H1 (cell line): Measurements from ENCODE around the gene ZRANB2. TPM values are rescaled to one million over a fixed set of nuclear protein-coding genes. Genes with fewer than 3 reads are reported as not detected.

Experiments
- CTCF ChIA-PET: fragments of 300-600 bp; sonication (Branson Sonifier 250); formaldehyde crosslinking; loops from one replicate; lab custom pipeline; 2021; ENCODE audit not compliant: partially characterized antibody; lab: Charles Lee
- POLR2A ChIA-PET: fragments of 300-600 bp; sonication (Branson Sonifier 250); formaldehyde crosslinking; loops from one replicate; lab custom pipeline; 2021; ENCODE audit warnings: inconsistent platforms; ENCODE audit not compliant: partially characterized antibody; lab: Charles Lee
- DNase-seq, 2 experiments: peaks; one replicate each; pipeline versions ENCODE4 v3.0.0 to v3.0.0-alpha.2; 2010 to 2022; ENCODE audit warnings: low spot score in 2 of 2, low read depth in 1 of 2, mixed read lengths in 1 of 2
- FAIRE-seq: peaks from 2 replicates; lab custom pipeline; 2011; peaks lifted over from hg19 to GRCh38; lab: Jason Lieb, UNC
- H2AFZ ChIP-seq: 2 replicates; pipeline ENCODE4 v1.8.1; 2012; ENCODE audit warnings: low read length, inconsistent platforms
- H2AK5ac ChIP-seq: 2 replicates; pipeline ENCODE4 v1.6.1; 2013; ENCODE audit warnings: low read depth, low read length
- H2BK120ac ChIP-seq: replicated peaks from 2 replicates; pipeline ENCODE3; 2013; ENCODE audit warnings: low read depth, low read length, inconsistent platforms
- H2BK12ac ChIP-seq: 2 replicates; pipeline ENCODE4 v1.6.1; 2013; ENCODE audit warnings: low read depth, low read length
- H2BK15ac ChIP-seq: 2 replicates; pipeline ENCODE4 v1.6.1; 2013; ENCODE audit warnings: low read length
- H2BK20ac ChIP-seq: 2 replicates; pipeline ENCODE4 v1.6.1; 2013; ENCODE audit warnings: low read length
- H2BK5ac ChIP-seq: 2 replicates; pipeline ENCODE4 v1.6.1; 2013; ENCODE audit warnings: low read depth, low read length
- H3K14ac ChIP-seq: 2 replicates; pipeline ENCODE4 v1.6.1; 2013; ENCODE audit warnings: inconsistent platforms; ENCODE audit not compliant: insufficient read length
- H3K18ac ChIP-seq: 2 replicates; pipeline ENCODE4 v1.6.1; 2013; ENCODE audit warnings: low read length; ENCODE audit errors: extremely low read depth
- H3K23ac ChIP-seq: 2 replicates; pipeline ENCODE4 v1.6.1; 2013; ENCODE audit warnings: inconsistent platforms; ENCODE audit not compliant: insufficient read length
- H3K23me2 ChIP-seq: 2 replicates; pipeline ENCODE4 v1.6.1; 2013; ENCODE audit warnings: low read depth, low read length
- H3K27ac ChIP-seq: 2 replicates; pipeline ENCODE4 v1.6.1; 2011; ENCODE audit warnings: low read depth, low read length, inconsistent platforms
- H3K27me3 ChIP-seq, 4 experiments: replicated peaks in 1 of 4; 1 replicate in 1 of 4; 2 replicates in 3 of 4; pipeline versions ENCODE4 v1.6.1 to v1.8.1; 2011 to 2013; ENCODE audit warnings: low read length in 3 of 4, mild to moderate bottlenecking in 3 of 4, inconsistent platforms in 2 of 4, mixed read lengths in 2 of 4, moderate library complexity in 1 of 4; ENCODE audit not compliant: control insufficient read depth in 3 of 4, insufficient read depth in 3 of 4; ENCODE audit errors: extremely low read depth in 1 of 4
- H3K36me3 ChIP-seq, 4 experiments: 2 replicates each; pipeline versions ENCODE4 v1.6.1 to v1.8.1; 2011 to 2013; ENCODE audit warnings: mild to moderate bottlenecking in 4 of 4, low read length in 3 of 4, moderate library complexity in 2 of 4, control low read depth in 1 of 4, inconsistent platforms in 1 of 4; ENCODE audit not compliant: insufficient read depth in 4 of 4, control insufficient read depth in 2 of 4
- H3K4ac ChIP-seq: replicated peaks from 2 replicates; pipeline ENCODE3; 2013; ENCODE audit warnings: low read length, low read depth, mixed read lengths, inconsistent platforms; ENCODE audit not compliant: insufficient read length
- H3K4me1 ChIP-seq, 4 experiments: replicated peaks in 1 of 4; 1 replicate in 1 of 4; 2 replicates in 3 of 4; pipeline versions ENCODE4 v1.6.1 to v1.8.1; 2011 to 2013; ENCODE audit warnings: low read length in 3 of 4, inconsistent platforms in 2 of 4, mixed read lengths in 1 of 4; ENCODE audit not compliant: insufficient read depth in 4 of 4, control insufficient read depth in 3 of 4
- H3K4me2 ChIP-seq, 2 experiments: 2 replicates each; pipeline versions ENCODE4 v1.6.1 to v1.8.1; 2011 to 2013; ENCODE audit warnings: low read depth in 2 of 2, low read length in 2 of 2, control low read depth in 1 of 2, inconsistent platforms in 1 of 2, mild to moderate bottlenecking in 1 of 2; ENCODE audit not compliant: insufficient read depth in 1 of 2
- H3K4me3 ChIP-seq, 4 experiments: fragments of 200-600, 300-600 bp in 1 of 4; sonication (generic), shearing (Covaris generic), sonication (Bioruptor Twin) in 1 of 4; 2 replicates each; pipeline versions ENCODE4 v1.5.1 to v1.8.1; 2011 to 2016; ENCODE audit warnings: low read length in 4 of 4, low read depth in 3 of 4, control low read depth in 2 of 4, inconsistent platforms in 2 of 4, mild to moderate bottlenecking in 2 of 4, mixed read lengths in 1 of 4, moderate library complexity in 1 of 4; ENCODE audit not compliant: insufficient read depth in 2 of 4; ENCODE audit errors: extremely low read depth in 1 of 4
- H3K56ac ChIP-seq: replicated peaks from 2 replicates; pipeline ENCODE3; 2013; ENCODE audit warnings: low read depth, mild to moderate bottlenecking, mixed read lengths, low read length, inconsistent platforms; ENCODE audit not compliant: insufficient read length
- H3K79me1 ChIP-seq: 2 replicates; pipeline ENCODE4 v1.6.1; 2013; ENCODE audit warnings: low read depth, low read length, control low read depth
- H3K79me2 ChIP-seq, 2 experiments: 2 replicates each; pipeline versions ENCODE4 v1.6.1 to v1.8.1; 2012 to 2013; ENCODE audit warnings: low read length in 2 of 2, mild to moderate bottlenecking in 2 of 2, inconsistent platforms in 1 of 2; ENCODE audit not compliant: insufficient read depth in 2 of 2, control insufficient read depth in 1 of 2
- H3K9ac ChIP-seq, 4 experiments: replicated peaks in 1 of 4; 1 replicate in 1 of 4; 2 replicates in 3 of 4; pipeline versions ENCODE4 v1.6.1 to v1.8.1; 2011 to 2013; ENCODE audit warnings: low read depth in 3 of 4, low read length in 3 of 4, control low read depth in 2 of 4, mild to moderate bottlenecking in 2 of 4, moderate library complexity in 2 of 4, inconsistent platforms in 1 of 4; ENCODE audit errors: extremely low read depth in 1 of 4
- H3K9me3 ChIP-seq, 2 experiments: 2 replicates each; pipeline versions ENCODE4 v1.6.1 to v1.8.1; 2012 to 2013; ENCODE audit warnings: mild to moderate bottlenecking in 2 of 2, moderate library complexity in 2 of 2, control low read depth in 1 of 2, inconsistent platforms in 1 of 2, low read depth in 1 of 2, low read length in 1 of 2, mixed read lengths in 1 of 2; ENCODE audit not compliant: insufficient read depth in 2 of 2
- H4K20me1 ChIP-seq, 2 experiments: replicated peaks in 1 of 2; 2 replicates each; pipeline versions ENCODE3 to v1.8.1; 2011 to 2013; ENCODE audit warnings: inconsistent platforms in 2 of 2, low read length in 2 of 2, mild to moderate bottlenecking in 1 of 2; ENCODE audit not compliant: insufficient read depth in 2 of 2, control insufficient read depth in 1 of 2
- H4K5ac ChIP-seq: 2 replicates; pipeline ENCODE4 v1.6.1; 2013; ENCODE audit warnings: low read length, low read depth, mixed read lengths, inconsistent platforms; ENCODE audit not compliant: insufficient read length
- H4K8ac ChIP-seq: 2 replicates; pipeline ENCODE4 v1.8.0; 2013; ENCODE audit warnings: mild to moderate bottlenecking, moderate library complexity, low read length, inconsistent platforms; ENCODE audit not compliant: insufficient read depth; ENCODE audit errors: extremely low read depth
- H4K91ac ChIP-seq: replicated peaks from 2 replicates; pipeline ENCODE3; 2013; ENCODE audit warnings: low read length, mixed read lengths, inconsistent platforms; ENCODE audit not compliant: insufficient read length
- JUN ChIP-seq: IDR thresholded peaks from 2 replicates; pipeline ENCODE4 v1.6.1; 2011; ENCODE audit warnings: low read depth, mild to moderate bottlenecking, improper control_type of control experiment, low read length
- MAFK ChIP-seq: IDR thresholded peaks from 2 replicates; pipeline ENCODE4 v1.6.1; 2012; ENCODE audit warnings: low read depth, mild to moderate bottlenecking, improper control_type of control experiment, low read length
- RNF2 ChIP-seq: fragments of 200-900, 300-1000 bp; sonication (generic); IDR thresholded peaks from 2 replicates; pipeline ENCODE4 v1.7.1; 2016; ENCODE audit warnings: borderline replicate concordance, low read depth, mild to moderate bottlenecking, antibody characterized with exemption, low read length; ENCODE audit not compliant: poor library complexity, severe bottlenecking; ENCODE audit errors: missing control alignments
- WGBS, 2 experiments: shearing (Covaris generic) in 1 of 2; methylation state at CpG; one replicate each; pipeline versions ENCODE4 v1.1.6 to v1.1.7; 2013 to 2015; ENCODE audit warnings: low lambda C conversion rate in 2 of 2, mixed read lengths in 2 of 2, inconsistent platforms in 1 of 2, low coverage in 1 of 2, missing lambda C conversion rate in 1 of 2; ENCODE audit not compliant: insufficient replicate concordance in 2 of 2, insufficient coverage in 1 of 2, insufficient read length in 1 of 2; ENCODE audit errors: extremely low coverage in 1 of 2, missing lambda C conversion rate in 1 of 2; 5-methylcytosine and 5-hydroxymethylcytosine counted together
- polyA plus RNA-seq, 7 experiments: library from polyadenylated mRNA; depleted of rRNA in 3 of 7; stranded (reverse) in 5 of 7; unstranded in 2 of 7; fragments of >200 nt in 5 of 7; fragments of 200-250 nt in 2 of 7; gene quantifications; 1 replicate in 5 of 7; 2 replicates in 1 of 7; 4 replicates in 1 of 7; pipeline versions ENCODE4 v1.2.1 to v1.2.3, GENCODE V29; 2011 to 2013; ENCODE audit warnings: missing spikeins in 2 of 7, mixed read lengths in 2 of 7
- total RNA-seq: library from RNA; stranded (reverse); fragmentation: NEBNext Ultra II Directional; extraction: Animal tissue kit (Norgen Biotek cat#: 25700); gene quantifications from 2 replicates; pipeline ENCODE4 v1.2.1, GENCODE V29; 2021
- TF ChIP-seq, protein P1 (sequence below), 3 experiments: IDR thresholded peaks; 1 replicate in 2 of 3; 2 replicates in 1 of 3; pipeline versions ENCODE4 v1.5.1 to v1.6.1; 2011; ENCODE audit warnings: low read length in 3 of 3, mild to moderate bottlenecking in 3 of 3, inconsistent platforms in 2 of 3, low read depth in 1 of 3, moderate library complexity in 1 of 3; ENCODE audit not compliant: insufficient read depth in 1 of 3; ENCODE audit errors: control extremely low read depth in 1 of 3

Gene ZRANB2
- total and polyA plus RNA-seq, 2 of the 8 experiments (the other 6 are each of a cell fraction or from before 2014, with no cell fraction given): 35.8 to 103 TPM

DNA sequence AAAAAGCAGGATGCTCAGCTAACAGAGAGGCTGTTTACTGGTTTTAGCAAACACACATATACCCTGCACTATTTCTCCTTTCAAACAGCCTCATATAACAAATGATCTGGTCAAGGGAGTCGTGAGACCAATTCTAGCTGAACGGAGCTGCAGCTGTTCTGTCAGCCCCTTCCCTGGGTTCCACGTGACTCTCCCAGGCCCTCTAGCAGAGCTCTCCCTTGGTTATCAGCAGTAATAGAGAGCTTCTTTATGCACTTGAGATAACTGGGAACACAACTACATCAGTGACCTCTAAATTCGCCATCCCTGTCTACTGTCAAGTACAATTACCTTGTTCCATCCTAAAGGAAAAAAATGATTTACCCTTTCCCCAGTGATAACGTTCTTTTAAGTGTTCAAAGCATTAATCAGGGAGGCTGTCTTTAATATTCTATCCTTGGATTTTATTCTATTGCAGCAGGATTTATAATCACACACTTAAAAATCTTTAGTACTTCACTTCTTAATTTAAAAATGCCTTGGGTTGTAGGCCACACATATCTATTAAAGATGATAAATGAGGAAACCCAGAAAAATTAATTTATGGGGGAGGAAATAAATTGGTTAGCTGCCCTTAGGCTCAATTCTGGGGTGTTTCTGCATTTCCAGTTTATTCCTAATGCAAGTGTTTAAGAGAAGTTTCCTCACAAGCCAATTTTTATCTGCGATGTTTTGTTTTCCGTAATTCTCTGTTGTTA is 61.4 kb downstream of the ZRANB2 start:
- H2BK15ac ChIP-seq: no peak overlapping the region
- H4K5ac ChIP-seq: no peak overlapping the region
- H3K79me1 ChIP-seq: no peaks in the 10 kb centered on the region
- POLR2A ChIA-PET: no interaction called here
- WGBS, 2 experiments: 80% methylated on average over 7 of the region's 7 CpGs; no CpG with 5 or more reads in 1 of the 2 experiments
- CTCF ChIA-PET: interaction anchor here (0.9 to 1.4 kb wide), 2 partner anchors 30 to 55 kb away, joined by 3 to 4 read pairs; no protein-coding TSS in a partner anchor
- H3K23ac ChIP-seq: no peak overlapping the region
- no peak overlapping the region for H2BK20ac ChIP-seq
- no peak overlapping the region for H3K4ac ChIP-seq
- H4K20me1 ChIP-seq: no peaks in the 10 kb centered on the region
- no peak overlapping the region for H3K9ac ChIP-seq
- DNase-seq (no peak), FAIRE-seq (no peak)
- H3K56ac ChIP-seq: no peak overlapping the region
- no peak overlapping the region for H3K27ac ChIP-seq
- no peak overlapping the region for H2BK12ac ChIP-seq
- H3K4me1 ChIP-seq: no peaks in the 10 kb centered on the region
- no peaks in the 10 kb centered on the region; the same call in 1 of the 2 replicates for H3K23me2 ChIP-seq
- no peak overlapping the region for H2BK120ac ChIP-seq
- no peaks in the 10 kb centered on the region for H3K36me3 ChIP-seq
- H2AK5ac ChIP-seq: no peak overlapping the region
- H4K91ac ChIP-seq: no peak overlapping the region
- no peak overlapping the region for H3K18ac ChIP-seq
- no peak overlapping the region for H4K8ac ChIP-seq
- H2BK5ac ChIP-seq: no peak overlapping the region
- H3K4me2 ChIP-seq: no peak overlapping the region
- H3K79me2 ChIP-seq: no peaks in the 10 kb centered on the region
- H3K9me3 ChIP-seq: no peaks in the 10 kb centered on the region
- H3K27me3 ChIP-seq: no peaks in the 10 kb centered on the region
- H3K4me3 ChIP-seq: no peak overlapping the region
- no peak overlapping the region for H2AFZ ChIP-seq
- H3K14ac ChIP-seq: no peak overlapping the region
- TF ChIP-seq, protein P1, sequence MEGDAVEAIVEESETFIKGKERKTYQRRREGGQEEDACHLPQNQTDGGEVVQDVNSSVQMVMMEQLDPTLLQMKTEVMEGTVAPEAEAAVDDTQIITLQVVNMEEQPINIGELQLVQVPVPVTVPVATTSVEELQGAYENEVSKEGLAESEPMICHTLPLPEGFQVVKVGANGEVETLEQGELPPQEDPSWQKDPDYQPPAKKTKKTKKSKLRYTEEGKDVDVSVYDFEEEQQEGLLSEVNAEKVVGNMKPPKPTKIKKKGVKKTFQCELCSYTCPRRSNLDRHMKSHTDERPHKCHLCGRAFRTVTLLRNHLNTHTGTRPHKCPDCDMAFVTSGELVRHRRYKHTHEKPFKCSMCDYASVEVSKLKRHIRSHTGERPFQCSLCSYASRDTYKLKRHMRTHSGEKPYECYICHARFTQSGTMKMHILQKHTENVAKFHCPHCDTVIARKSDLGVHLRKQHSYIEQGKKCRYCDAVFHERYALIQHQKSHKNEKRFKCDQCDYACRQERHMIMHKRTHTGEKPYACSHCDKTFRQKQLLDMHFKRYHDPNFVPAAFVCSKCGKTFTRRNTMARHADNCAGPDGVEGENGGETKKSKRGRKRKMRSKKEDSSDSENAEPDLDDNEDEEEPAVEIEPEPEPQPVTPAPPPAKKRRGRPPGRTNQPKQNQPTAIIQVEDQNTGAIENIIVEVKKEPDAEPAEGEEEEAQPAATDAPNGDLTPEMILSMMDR (IDR thresholded peaks at IDR 0.05; ENCODE audit: control extremely low read depth in 1 of 3, insufficient read depth in 1 of 3, low read depth in 1 of 3, low read length in 3 of 3): no peak
- TF ChIP-seq JUN: no peak
- TF ChIP-seq RNF2: no peak
- TF ChIP-seq MAFK: no peak
